GM19240 (cell line): Measurements from ENCODE around the gene ALPL.
"Not testable (repeated sequence)": the region's sequence is repeated elsewhere in the genome, so short reads cannot be mapped to it uniquely, and the experiment has no call there.

Experiments used
- DNase-seq: peaks from one replicate; pipeline ENCODE4 v3.0.0; 2011; ENCODE audit warnings: low spot score; ENCODE audit not compliant: insufficient read length

Gene ALPL

DNA sequence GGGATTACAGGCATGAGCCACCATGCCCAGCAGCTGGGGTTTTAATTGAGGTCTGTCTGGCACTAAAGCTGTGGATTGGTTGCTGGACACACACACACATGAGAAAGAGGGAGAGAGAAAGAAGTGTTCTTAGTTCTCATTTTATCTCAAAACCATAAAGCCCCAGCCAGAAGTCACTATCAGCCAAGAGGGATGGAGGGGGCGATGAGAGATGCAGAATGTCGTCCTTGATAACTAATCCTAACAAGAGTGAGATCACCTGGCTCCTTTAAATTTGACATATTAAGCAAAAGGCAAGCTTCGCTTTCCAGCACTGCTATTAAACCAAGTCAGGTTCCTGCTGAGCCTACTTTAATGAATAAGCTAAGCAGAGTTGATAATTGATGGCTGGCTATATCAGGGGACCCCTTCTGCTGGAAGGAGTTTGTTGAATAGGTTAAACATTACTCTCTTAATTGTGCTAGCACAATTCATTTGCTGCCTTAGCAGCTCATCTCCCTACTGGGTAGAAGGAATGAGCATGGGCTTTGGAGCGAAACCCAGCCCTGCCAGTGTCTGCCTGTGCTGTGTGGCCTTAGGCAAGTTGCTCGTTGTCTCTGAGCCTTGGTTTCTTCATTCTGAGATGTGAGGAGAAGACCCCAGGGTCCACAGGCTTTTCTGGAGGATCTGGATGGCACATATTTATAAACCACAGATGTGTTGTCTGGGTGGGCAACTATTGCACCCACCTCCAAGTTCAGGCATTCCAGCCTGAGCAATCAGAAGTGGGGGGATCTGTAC is 50.8 kb downstream of the ALPL start:
- no peak for DNase-seq

DNA sequence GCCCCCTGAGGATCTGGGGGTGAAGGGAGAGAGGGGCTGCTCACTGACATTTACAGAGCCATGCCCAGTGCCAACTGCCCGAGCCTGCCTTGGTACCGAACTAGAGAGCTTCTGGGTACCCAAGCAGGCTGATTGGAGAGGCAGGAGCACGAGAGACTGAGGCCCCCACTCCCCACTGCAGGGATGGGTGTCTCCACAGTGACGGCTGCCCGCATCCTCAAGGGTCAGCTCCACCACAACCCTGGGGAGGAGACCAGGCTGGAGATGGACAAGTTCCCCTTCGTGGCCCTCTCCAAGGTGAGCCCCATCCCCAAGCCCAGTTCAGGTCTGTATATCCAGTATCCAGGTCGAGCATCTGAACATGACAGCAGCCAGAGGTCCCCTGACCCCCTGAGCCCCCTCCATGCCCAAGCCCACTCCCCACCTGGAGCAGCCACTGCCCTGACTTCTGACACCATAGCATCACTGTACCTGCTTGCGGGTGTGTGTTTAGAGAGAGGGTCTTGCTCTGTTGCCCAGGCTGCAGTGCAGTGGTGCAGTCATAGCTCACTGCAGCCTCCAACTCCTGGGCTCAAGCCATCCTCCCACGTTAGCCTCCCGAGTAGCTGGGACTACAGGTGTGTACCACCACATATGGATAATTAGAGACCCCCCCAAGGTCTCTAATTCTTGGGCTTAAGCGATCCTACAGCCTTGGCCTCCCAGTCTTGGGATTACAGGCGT is 51.9 kb downstream of the ALPL start:
- no peak for DNase-seq

DNA sequence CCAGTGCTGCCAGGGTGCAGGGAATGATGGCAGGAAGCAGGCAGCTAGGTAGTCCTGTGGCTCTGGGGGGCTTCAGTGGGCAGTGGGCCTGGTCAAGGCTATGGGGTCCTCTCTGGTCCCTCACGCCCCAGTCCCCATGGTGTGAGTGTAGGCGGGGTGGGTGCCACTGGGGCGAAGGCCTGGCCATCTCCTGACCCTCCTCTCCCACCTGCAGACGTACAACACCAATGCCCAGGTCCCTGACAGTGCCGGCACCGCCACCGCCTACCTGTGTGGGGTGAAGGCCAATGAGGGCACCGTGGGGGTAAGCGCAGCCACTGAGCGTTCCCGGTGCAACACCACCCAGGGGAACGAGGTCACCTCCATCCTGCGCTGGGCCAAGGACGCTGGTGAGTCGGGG is 53.7 kb downstream of the ALPL start:
- no peak for DNase-seq

DNA sequence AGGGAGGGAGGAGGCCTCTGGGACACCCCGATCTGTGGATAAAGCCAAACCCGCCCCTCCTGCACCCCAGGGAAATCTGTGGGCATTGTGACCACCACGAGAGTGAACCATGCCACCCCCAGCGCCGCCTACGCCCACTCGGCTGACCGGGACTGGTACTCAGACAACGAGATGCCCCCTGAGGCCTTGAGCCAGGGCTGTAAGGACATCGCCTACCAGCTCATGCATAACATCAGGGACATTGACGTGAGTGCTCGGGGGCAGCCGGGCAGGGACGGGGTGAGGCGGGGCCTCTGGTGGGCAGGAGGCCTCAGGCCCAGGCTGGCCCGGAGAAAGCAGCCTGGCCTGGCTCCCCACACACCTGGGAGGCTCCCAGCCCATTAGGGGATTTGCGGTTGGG is 54.7 kb downstream of the ALPL start:
- DNase-seq: no peak

DNA sequence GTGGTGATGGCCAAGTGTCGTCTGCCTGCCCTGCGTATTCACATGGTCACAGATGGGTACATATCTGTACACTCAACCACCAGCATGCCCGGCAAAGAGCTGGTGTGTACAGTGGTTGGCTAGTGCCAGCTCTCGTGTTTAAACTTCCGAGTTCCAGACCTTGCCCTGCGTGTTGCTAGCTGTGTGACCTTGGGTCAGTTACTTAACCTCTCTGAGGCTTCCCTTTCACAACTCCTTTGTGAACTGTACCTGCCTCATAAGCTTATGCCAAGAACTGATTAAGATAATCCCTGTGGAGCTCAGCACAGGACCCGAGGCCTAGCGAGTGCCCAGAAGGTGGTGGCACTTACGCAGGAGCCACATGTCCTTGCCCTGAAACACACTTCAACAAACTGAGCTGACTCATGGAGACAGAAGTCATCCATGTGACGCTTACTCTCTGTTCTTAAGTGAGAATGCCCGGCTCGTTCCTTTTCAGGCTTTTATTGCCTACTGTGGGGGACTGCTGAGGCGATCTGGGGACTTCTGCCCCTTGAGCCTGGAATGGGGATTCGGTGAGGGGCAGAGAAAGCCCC is 55.4 kb downstream of the ALPL start:
- no peak for DNase-seq

DNA sequence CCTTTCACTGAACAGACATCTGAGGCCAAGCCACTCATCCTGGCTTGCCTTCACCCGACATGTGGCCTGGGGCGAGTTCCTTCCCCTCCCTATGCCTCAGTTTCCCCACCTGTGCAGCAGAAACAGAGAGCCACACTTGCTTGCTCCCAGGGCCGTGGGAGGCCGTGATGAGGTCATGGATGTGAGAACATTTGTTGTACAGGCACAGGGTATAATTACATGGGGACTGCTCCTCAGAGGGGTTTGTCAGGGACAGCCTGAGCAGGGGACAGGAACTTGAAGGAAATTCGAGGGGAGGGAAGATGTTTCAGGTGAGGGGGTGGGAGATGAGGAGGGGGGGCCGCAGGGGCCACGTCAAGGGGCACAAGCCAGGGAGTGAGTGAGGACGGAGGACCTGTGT is 56.1 kb downstream of the ALPL start:
- no peak for DNase-seq

DNA sequence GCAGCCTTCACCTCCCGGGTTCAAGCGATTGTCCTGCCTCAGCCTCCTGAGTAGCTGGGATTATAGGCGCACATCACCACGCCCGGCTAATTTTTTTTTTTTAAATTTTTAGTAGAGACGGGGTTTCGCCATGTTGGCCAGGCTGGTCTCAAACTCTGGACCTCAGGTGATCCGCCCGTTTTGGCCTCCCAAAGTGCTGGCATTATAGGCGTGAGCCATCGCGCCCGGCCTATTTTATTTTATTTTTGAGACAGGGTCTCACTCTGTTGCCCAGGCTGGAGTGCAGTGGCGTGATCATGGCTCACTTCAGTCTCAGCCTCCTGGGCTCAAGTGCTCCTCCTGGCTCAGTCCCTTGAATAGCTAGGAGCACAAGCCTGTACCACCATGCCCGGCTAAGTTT is 57.1 kb downstream of the ALPL start:
- not testable (repeated sequence) for DNase-seq

DNA sequence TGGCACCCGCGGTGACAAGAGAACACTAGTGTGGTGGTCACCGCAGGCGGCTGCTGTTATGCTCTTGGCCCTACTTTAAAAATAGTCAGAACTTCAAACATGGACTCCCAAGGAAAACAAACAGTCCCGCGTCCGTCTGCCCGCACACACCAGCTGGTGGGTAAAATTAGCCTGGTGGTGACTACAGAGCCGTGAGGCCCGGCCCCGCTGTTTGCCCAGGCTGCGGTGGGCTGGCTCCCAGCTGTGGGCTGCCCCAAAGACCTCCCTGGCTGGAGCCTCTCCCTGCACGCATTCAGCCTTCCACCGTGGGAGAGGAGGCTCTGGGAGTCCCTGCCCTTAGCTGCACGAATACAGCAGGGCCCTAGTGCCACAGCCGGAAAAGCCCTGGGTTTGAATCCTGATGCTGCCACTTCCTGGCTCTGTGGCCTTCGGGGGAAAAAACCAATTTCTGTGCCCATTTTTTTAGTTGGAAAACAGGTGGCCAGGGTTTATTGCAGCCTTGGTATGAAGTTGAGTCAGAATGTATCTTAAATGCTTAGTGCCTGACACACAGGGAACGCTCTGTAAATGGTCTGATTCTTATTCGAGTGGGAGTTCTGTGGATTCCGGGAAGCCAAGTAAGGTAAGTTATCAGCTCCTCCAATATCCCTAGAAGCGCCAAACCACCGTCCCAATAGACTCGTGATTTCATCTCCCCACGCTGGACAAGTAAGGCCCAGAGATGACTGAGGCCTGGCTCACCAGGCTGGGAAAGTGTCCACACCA is 58.2 kb downstream of the ALPL start:
- DNase-seq: no peak

DNA sequence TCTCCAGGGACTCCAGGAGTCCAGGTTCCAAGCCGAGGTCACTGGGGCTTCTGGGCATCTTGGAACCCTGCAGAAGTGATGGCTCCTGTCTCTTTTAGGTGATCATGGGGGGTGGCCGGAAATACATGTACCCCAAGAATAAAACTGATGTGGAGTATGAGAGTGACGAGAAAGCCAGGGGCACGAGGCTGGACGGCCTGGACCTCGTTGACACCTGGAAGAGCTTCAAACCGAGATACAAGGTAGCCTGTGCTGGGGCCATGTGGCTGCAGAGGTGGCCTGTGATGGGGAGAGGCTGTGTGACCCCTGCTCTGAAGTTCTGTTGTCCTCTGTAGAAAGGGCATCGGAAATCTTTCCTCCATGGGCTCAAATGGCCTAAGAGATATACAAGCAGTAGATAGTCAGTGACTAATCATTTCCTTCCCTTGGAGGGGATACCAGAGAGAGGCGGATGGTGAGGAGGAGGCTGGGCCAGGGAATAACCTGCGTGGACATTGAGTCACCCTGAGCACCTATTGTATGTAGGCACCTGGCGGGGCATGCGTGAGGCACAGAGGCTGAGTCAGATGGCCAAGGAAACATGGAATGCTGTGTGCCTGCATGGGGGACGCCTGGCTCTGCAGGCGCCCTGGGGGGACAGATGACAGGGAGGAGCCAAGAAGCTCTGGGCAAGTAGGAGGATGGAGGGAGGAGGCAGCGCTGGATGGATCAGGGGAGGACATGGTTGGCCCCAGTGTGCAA is 59.0 kb downstream of the ALPL start:
- no peak for DNase-seq

DNA sequence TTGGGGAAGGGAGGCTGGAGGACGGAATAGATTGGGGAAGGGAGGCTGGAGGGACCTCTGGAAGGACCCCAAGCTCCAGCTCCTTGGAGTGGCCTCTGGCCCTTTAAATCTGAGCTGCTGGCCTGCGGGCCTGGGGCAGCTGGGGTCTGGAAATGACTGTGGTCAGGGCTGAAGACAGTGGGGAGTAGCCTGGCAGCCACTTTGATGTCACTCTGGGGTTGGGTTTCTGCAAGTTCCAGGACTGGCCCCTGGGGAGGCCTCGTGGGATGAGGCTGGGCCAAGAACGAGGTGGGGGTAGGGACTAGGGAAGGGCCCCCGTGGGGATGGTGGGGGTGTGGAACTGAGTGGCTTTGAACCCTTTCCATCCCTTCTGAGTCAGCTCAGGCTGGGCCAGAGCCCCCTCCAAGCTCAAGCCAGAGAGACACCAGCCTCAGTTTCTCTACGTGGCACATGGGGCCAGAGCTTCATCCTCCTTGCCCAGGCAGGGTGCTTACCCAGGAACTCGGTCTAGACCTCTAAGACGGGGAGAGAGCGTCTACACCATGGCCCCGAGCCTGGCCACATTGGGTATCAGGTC is 59.7 kb downstream of the ALPL start:
- DNase-seq: no peak

DNA sequence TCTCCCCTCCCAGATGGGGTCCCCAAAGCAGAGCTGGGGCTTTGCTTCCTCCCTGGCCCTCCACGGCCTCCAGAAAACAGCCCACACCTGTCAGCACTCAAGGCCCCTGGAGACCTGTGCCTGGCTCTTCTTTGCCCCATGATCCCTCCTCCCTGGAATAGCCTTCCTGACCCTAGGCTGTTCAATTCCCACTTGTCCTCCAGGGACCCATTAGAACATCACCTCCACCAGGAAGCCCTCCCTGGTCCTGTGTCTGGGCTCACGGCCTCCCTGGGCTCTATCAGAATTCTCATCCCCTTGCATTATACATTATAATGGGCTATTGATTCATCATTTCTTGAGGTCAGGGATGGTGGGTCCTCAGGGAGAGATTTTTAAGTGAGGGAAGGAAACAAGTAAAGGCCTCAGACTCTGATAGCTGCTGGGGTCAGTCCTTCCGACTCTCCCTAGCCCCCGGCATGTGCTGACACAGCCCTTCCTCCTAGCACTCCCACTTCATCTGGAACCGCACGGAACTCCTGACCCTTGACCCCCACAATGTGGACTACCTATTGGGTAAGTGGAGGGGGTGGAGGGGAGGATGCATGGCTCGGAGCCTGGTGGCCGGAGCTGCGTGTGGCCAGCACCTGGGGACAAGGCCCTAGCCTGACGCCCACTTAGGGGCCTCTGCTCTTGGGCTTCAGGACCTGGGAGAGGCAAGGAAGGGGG is 60.8 kb downstream of the ALPL start:
- no peak for DNase-seq

DNA sequence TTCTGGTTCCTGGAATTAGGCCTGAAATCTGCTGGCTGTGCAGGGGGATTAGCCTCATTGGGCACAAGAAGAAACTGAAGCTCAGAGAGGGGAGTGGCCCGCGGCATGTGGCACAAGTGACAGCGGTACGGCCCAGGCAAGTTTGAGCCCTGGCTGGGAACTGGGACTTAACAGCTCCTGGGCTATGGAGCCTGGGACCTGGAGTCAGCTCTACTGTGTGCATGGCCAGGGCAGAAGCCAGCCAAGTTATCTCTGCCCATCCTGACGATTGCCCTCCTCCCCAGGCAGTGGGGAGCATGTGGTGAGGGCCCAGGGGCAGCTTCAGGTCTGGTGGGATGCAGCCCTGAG is 61.3 kb downstream of the ALPL start:
- DNase-seq: no peak

DNA sequence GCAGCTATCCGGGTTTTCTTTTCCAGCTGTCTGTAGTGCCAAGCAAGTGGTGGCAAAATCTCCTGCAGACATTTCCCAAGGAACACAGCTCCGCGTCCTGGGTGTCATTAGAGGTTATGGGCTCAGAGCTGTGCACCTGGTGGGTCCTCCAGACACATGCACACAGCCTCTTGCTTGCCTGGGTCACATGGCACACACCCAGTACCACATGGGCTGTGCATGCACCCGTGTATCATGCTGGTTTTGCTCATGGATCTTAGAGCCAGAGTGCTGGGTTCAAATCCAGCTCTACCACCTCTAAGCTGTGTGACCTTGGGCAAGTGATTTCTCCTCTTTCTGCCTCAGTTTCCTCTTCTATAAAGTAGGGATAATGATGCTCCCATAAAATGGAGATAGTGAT is 61.7 kb downstream of the ALPL start:
- no peak for DNase-seq

DNA sequence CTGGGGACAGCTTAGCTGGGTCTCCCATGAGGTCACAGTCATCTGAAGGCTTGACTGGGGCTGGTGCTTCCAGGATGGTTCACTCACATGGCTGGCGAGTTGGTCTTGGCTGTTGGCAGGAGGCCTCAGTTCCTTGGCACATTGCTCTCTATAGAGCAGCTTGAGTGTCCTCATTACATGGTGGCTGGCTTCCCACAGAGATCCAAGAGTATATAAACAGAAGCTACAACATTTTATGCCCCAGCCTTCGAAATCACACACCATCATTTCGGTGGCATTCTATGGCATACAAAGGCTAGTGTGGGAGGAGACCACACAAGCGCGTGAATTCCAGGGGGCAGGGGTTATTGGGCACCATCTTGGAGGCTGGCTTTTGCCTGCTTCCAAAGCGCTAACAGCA is 63.0 kb downstream of the ALPL start:
- no peak for DNase-seq

DNA sequence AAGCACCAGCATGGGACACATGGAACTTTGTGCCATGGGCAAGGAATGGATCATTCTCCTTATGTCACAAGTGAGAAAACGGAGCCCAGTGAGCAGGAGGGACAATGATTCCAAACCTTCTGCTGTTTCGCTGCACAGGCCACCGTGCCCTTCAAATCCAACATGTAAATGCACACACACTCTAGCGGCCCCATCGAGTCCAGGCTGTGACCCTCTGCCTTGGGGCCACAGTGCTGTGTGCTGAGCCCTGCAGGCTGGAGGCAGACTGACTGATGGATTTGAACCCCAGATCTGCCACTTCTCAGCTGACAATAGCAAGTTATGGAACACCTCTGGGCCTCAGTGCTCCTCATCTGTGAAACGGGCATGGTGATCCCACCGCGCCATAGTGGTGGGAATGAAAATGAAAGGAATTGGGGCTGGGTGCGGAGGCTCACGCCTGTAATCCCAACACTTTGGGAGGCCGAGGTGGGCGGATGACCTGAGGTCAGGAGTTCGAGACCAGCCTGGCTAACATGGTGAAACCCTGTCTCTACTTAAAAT is 63.6 kb downstream of the ALPL start:
- DNase-seq: no peak

DNA sequence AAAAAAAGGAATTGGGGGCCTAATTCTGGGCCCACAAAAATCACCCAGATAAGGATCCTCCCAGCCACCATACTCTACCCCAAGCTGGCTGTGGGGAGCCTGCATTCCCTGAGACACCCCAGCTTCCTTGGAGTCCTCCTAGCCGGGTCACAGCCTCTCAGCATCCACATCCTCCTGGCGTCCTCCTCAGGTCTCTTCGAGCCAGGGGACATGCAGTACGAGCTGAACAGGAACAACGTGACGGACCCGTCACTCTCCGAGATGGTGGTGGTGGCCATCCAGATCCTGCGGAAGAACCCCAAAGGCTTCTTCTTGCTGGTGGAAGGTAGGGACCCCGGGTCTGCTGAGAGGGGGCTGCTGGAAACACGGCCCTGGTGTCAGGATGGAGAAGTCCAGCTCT is 64.3 kb downstream of the ALPL start:
- no peak for DNase-seq

DNA sequence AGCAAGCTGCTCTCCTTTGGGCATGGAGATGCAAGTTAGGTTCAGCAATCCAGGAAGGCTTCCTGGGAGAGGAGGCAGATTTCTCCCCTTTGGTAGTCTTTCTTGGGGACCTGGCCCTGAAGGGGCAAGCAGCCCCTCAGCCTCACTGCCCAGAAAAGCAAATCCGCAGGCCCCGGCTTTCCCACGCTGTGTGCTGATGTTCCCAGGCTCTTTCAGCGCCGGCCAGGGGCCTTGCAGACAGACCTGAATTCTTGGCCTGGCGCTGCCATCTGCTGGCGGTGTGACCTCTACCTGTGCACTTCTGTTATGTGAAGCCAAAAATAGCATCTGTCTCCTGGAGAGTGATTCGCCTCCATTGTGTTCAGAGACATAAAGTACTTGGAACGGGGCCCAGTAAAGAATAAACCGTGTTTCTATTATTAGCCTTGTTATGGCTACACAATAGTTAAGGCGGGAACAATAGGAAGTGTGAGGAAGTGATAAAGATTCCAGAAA is 64.8 kb downstream of the ALPL start:
- DNase-seq: no peak

DNA sequence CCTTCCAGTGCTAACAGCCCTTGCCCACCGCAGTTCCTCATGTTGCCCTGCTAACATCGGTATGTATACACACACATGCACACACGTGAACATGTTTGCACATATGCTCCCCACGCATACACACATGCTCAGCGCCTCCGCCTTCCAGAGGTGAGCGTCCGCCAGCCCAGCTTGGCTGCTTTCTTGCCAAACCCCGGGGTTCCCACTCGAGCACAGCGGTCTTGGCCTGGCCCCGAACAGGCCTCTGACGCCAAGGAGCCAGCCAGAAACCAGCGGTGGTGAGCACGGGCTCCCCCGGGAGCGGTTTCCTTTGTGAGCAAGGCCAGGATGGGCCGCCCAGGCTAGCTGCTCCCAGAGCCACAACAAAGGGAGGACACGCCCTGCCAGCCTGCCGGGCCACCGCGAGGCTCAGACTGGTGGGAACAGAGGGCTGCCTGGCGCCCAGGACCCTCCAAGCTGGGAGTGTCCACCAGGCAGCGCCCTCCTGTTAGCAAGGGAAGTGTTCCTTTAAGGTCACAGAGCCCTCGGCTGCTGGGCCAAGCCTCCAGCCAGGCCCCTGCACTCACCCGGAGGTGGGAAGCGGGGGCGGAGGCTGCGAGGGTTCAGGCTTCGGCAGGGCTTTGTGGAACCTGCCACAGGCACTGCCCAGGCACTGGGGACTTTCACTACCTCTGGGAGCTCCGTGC is 65.4 kb downstream of the ALPL start:
- no peak for DNase-seq

DNA sequence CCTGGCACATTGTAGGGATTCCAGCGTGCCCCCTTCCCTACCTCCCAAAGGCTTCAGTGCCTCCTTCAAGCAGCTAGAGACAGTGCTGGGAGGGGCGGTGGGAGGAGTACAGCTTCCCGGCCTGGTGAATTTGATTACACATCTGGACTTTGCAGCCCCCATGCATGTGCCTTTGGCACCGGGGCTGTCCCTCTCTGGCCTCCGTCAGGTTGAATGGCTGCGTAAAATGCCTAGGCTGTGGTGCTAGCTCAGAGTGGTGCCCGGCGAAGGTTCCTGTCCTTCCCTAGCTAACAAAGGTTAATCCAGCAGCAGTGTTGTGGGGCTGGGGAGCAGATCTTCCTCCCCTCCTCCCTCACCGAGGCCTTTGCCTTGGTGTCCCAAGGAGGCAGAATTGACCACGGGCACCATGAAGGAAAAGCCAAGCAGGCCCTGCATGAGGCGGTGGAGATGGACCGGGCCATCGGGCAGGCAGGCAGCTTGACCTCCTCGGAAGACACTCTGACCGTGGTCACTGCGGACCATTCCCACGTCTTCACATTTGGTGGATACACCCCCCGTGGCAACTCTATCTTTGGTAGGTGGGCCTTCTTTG is 66.2 kb downstream of the ALPL start:
- no peak for DNase-seq
